HG02588 (cell line): ENCODE data around the gene OR6B1.

ENCODE experiments used
- ATAC-seq: cut with Tn5 transposase; IDR thresholded peaks from one replicate; pipeline ENCODE4 v1.9.1; 2021; ENCODE audit warnings: mild to moderate bottlenecking, moderate library complexity; ENCODE audit not compliant: unreplicated experiment

Gene OR6B1

DNA sequence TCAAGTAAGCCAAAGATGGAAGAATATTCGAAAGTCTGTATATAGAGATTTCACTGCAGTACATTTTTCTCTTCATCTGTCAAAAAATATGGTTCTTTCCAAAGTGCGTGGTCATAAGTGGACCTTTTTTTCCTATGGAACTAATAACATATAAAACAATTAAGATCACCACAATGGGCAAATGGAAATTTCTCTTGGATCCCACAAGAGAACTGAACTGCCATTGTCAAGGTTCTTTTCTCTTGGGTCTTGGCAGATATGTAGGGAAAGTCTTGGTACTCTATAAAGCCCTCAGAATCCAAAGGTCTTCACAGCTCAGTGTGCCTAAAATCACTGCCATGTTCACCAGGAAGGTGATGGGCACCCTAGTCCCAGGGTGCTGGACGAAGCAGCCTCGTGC is at the start of gene OR6B1:
OR6B1 (plus strand) TSS at position 301 of the 400 bp plus-strand sequence. CDS start 3,677 bp downstream, outside the sequence.
- no peak for ATAC-seq

DNA sequence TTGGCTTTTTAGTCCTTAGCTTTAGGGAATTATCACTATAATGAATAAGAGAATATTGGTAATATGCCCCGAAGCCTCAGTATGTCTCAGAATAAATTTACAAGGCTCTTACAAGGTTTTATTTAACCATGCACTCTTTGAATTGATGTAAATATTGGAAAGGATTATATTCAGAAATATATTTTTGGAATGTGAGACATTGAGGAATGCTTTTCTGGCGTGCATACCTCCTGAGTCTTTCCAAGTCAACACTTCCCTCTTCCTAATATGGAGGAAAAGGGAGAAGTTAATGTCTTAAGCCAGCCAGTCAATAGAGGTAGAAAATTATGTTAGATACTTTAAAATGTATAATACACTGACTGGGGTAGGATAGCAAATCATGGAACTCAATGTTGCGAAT is 46.7 kb upstream of the OR6B1 start:
- ATAC-seq = no peak

DNA sequence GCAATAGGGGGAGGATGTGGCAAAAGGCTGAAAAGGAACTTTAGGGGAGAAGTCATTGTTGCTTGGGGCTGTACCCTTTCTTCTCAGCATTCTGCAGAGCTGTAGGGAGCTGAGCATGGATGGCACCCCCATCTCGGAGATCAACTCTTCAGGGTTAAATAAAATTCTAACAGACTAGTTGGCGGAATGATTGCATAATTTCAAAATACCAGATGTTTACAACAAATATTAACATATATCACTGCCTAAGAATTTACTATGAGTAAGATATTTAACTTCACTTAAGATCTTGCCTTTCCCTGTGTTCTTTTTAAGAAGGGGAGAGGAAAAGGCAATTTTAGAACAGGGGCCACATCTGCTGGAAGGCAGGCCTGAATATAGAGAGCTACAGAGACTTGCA is 46.0 kb upstream of the OR6B1 start:
- no peak for ATAC-seq

DNA sequence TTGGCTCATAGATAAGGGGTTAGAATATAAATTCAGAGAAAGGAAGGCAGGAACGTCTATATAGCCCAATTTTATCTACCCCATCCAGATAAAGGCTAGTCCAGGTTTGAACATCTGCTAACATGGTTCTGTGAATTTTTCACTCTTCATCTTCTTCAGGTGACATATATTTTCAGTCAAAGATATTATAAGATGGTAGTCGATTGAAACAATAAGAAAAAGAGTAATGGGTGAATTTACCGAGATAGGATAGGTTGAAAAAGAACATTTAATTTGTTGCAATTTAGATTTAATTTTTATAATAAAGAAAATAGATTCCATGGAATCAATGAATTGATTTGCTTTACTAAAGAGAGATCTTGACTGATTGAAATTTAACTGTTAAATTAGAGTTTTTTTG is 45.6 kb upstream of the OR6B1 start, which contains the start of gene OR2F1:
OR2F1 (plus strand) TSS at position 301 of the 400 bp plus-strand sequence. CDS start 5,127 bp downstream, outside the sequence.
- ATAC-seq = no peak

DNA sequence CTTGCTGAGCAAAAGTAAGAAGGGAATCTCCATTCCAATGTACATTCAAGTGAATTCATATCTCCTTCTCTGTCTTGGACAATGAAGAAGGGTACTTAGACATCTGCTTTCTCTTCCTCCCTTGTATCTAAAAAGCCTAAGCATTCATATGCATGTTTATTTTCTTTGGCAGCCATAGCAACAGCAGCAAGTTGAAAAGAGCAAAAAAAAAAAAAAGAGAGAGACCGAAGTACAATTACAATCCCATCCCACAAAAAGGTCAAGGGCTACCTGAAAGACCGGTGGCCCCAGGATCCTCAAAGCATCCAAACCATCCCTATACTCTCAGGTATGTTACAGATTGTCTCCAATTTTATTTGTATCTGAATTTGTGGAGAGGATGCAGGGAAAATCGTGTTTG is 41.3 kb upstream of the OR6B1 start:
- ATAC-seq = no peak

DNA sequence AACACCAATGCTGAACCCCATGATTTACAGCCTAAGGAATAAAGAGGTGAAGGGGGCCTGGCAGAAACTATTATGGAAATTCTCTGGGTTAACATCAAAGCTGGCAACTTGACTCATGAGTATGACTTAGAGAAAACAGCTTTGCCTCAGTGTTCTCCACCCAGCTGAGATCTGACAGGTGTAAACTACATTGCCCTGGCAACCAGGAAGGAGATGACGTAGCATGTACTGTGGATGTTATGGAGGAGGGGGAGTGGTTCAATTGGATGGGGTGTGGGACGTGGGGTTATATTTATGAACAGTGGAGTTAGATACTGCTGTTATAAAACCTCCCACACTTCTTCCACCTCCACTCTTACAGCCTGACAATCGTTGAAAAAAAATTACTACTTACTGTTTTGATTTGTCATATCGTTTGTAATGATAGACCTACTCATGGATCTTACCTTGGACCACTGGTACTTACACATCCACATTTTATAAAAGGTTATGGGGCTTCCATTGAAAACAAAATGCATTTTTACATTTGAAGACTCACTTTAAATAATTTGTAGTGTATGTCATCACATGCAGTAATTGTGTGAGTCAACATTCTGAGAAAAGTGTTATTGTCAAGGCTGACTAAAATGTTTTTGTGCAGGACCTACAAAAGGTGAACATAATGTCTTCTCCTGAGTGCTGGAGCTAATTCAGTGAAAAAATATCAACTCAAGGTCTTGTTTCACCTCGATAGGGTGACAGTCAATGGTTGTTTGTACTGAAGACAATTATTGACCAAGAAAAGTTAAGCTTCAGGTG is 39.1 kb upstream of the OR6B1 start:
- ATAC-seq = no peak

DNA sequence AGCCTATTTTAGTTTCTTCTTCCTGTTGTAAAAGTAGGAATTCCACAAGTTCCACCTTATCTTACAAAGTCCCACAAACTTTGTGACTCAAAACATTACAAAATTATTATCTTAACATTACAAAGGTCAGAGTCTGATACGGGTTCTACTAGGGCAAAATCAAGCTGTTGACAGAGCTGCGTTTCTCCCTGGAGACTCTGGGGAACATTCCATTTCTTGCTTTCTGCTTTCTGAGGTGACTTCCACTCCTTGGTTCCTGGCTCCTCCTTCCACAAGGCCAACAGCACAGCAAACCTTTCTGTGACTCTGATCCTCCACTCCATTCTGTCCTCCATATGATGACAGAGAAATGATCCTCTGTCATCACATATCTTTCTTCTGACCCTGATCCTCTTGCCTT is 34.8 kb upstream of the OR6B1 start:
- ATAC-seq = no peak

DNA sequence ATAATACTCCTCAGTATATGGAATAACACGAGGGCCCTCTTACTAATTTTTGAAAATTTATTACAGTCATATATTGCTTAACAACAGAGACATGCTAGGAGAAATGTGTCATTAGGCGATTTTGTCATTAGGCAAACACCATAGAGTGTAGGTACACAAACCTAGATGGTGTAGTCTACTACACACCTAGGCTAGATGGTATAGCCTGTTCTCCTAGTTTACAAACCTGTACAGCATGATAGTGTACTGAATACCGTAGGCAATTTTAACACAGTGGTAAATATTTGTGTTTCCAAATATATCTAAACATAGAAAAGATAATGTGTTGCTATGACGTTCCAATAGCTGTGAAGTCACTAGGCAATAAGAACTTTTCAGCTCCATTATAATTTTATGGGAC is 32.7 kb upstream of the OR6B1 start:
- no peak for ATAC-seq

DNA sequence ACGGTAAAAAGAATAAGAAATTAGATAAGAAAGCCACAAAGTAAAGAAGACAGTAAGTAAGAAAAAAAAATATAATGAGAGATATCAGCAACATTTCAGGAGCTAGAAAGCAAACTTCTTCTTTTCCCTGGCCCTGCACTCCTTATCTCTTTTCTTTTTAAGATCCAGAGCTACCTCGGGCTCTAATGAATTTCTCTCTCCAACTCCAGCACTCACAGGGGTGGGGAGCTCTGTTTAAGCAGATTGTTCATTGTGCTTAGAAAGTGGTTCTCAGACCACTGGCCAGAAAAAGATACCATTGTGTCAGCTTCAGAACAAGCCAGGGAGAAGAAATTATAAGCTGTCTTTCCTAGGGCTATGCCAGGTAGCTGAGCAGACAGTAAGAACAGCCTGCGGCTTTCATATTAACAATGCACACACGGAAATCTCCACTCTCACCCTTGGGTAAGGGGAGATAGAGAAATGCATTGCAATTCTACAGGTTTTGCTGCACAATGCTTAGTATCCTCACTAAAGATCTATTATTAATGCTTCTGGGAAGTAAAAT is 26.2 kb upstream of the OR6B1 start:
- ATAC-seq = no peak

DNA sequence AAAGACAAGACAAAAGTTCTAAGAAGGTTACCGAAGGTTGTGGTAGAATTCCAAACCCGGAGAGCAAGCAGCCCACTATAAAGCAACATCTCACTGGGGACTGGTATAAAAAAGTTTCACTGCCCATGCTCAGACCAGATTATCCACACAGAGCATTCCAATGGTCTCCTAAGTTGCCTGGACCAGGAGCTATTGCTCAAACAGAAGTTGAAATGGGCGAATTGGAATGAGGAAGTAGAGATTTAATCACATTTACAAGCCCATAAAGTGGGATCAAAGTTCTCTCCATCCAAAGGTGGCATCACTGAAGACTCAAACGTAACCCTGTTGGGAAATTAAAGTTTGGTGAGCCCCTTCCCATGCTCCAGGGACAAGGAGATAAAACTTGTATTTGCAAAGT is 25.7 kb upstream of the OR6B1 start:
- ATAC-seq = no peak

DNA sequence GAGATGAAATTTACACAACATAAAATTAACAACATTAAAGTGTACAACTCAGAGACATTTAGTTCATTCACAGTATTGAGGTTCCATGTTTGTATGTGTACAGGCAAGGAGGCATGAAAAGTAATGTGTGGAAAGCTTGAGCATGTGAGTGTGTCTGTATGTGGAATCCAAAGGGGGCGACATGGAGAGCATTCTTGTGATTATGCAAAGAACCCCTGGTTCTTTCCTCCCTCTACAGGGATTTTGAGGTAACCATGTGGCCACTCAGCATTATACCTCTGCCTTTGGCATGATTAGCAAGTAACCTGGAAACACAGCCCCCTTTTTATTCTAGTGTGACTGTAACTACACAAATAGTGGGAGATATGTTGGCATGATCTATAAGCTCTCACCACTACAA is 24.5 kb upstream of the OR6B1 start:
- no peak for ATAC-seq

DNA sequence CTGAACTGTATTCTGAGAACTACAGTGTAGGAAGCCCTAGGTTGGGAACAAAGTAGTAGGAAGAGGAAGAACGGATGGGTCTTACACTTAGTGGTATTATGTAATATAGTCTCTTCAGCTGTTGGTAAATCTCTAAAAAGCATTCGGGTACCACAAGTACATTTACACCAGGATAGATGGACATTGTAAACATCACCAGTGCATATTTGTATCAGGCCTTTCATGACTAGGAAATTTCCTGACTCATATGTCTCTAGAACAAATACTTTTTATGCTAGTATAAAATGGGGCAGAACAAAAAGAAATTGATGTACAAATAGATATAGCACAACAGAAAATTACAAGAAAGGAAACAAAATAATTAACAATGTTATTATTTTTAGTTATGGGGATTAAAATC is 21.5 kb upstream of the OR6B1 start:
- ATAC-seq = no peak

DNA sequence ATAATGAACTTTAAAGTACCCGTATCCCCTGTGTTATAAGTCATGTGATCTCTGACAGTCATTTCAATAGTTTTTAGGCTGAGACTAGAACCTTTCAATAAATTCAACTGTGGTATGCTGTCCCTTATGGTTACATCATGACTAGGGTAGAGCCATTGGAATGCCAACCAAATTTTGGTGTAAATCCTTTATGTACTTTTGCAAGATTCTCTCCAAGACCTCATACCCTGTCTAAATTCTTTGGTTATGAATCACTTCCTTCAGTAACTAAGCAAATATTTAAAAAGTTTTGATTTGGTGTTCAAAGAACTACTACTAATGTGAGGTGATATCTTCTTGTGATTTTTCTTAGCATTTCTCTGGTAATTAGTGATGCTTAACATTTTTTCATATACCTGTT is 20.8 kb upstream of the OR6B1 start:
- ATAC-seq = no peak

DNA sequence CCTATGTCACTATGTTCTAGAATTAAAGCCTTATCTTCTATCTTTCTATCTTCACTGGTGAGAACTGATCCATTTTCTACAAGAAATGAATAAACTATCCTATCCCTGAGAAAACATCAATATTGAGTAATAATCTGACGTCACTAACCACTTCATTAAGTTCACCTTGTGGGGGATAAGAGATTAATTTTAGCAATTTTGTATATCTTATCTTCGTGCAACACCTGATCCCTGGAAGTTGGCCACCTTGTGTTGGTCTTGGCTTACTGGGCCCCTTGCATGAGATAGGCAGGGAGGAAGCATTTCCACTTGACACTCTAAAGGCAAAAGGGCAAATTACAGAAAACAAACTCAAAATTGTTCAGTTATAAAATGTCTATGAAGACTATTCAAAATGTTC is 20.1 kb upstream of the OR6B1 start:
- ATAC-seq = no peak

DNA sequence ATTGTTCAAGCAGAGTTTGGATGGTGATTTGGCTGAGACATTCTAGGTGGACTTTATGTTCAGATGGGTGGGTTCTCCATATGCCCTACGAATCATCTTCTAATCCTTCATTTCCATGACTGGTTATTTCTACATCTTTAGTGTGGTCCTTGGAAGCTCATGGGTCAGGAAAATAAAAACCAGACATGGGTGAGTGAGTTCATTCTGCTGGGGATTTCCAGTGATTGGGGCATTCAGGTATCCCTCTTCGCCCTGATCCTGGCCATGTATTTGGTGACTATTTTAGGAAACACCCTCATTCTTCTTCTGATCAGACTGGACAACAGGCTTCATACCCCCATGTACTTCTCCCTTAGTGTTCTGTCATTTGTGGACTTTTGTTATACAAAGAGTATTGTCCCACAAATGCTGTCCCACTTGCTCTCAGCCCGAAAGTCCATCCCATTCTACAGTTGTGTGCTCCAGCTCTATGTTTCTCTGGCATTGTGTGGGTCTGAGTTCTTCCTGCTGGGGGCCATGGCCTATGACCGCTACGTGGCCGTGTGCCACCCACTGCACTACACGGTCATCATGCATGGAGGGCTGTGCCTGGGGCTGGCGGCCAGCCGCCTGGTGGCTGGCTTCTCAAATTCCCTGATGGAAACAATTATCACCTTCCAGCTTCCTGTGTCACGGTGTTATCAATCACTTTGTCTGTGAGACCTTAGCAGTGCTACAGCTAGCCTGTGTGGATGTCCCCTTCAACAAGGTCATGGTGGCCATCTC is 19.2 kb upstream of the OR6B1 start:
- no peak for ATAC-seq

DNA sequence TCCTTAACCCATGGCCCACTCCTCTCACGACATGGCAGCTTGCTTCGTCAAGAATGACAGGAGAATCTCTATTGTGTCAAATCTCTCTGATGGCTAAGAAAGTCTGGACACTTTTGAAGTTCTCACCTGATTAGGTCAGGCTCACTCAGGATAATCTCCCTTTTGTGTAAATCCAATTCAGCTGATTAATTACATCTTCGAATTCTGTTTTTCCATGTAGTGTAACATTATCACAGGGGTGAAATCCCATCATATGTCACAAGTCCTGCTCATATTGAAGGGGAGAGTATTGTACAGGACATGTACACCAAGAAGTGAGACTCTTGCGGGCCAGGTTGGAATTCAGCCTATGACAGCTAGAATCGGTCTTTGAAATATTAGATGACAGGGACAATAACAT is 16.2 kb upstream of the OR6B1 start:
- ATAC-seq = no peak

DNA sequence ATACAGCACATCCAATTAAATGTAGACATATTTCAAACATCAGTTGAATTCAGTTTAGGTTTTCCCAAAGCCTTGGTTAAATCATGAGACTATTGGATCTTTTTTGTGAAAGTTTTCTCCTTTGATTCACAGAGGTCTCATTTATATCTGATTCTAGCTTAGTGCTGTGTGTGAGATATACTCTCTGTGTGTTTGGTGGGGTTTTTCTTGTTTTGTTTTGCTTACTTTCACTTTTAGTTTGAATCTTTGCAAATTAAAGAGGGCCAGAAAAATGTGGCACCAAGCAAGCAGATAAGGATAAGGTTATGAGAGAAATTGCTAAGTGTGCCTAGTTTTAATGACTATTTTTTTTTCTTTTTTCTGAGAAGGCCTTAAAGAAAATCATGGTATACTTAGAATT is 12.6 kb upstream of the OR6B1 start:
- no peak for ATAC-seq

DNA sequence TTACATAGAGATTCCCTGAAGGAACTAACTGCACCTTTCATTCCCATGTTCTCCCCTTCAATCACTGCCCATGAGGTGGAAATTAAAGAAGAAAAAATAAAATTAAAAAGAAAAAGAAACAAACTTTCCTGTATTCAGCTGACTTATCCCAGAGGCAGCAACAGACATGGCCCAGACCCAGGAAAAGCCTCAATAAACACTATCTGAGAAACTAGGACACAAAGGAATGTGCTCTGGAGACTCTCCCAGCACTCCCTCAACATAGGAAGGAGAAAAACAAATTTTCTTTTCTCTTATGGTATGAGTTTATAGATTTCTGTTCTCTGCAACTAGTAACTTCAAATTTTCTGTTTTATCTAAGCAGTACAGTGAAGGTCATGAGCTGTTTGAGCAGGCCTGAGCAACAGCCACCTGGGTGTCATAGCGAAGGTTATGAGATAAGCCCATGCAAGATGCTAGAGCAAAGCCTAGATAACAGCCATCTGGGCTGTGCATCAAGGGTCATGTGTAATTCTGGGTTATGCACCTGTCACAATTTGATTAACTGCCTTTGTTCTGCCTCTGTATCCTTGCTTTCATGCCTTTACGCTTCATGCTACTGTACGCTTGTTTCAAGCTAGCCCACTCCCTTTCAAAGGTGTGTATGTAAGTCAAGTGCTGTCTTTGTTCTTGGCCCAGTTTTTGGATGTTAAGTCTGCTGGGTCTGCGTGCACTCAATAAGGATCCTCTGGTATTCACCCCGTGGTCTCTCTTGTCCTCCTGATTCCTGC is 11.0 kb upstream of the OR6B1 start:
- no peak for ATAC-seq

DNA sequence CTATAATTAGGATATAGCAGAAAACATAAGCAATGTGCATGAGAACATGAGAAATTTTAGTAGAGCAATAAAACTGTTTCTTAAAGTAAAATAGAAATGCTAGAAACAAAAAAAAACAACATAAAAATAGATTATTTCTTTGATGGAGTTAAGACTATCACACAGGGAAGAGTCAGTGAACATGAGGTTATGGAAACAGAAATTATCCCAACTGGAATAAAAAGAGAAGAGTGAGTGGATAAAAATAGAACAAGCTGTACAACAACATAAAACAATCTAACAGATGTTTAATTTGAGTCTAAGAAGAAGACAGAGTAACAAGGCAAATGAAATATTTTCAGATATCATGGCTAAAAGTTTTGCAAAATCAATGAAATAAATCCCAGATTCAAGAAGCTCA is 7.5 kb upstream of the OR6B1 start:
- no peak for ATAC-seq

DNA sequence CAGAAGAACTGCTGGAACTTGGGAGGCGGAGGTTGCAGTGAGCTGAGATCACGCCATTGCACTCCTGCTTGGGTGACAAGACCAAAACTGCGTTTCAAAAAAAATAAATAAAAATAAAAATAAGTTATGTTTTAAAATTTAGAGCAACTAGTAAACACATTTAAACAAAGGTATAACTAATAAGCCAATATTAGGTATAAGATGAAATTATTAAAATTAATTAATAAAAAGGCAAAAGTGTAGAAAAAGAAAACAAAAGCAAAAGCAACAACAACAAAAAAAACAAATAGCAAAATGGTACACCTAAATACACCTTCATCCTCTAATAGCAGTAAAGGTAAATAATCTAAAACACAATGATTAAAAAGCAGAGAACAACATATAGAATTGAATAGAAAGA is 6.2 kb upstream of the OR6B1 start:
- ATAC-seq = no peak

DNA sequence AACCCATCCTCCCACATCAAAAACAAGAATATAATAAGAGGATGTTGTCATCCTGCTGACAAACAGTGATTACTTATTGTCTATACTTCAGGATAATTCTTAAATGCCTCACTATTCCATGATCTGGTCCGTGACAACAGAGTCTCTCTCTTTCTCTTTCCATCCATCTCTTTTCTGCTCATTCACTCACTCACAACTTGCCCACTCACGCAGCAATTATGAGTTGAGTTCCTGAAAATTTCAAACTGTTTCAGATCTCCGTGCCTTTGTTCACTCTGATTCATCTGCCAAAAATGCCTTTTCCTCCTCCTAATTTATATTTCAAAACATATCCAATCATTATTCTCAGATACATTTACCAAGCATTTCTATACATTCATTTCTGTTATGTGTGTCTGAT is 1.4 kb downstream of the OR6B1 start:
- no peak for ATAC-seq
